GM23338 (cell line): ENCODE measurements around the gene FOXN4.
"Not testable (repeated sequence)": the region's sequence is repeated elsewhere in the genome, so short reads cannot be mapped to it uniquely, and the experiment has no call there.

Experiments used
- CREB1 ChIP-seq: fragments of 250-450 bp; sonication (Bioruptor Pico); IDR thresholded peaks from 2 replicates; pipeline ENCODE4 v1.5.0; 2020; ENCODE audit warnings: low read depth, mild to moderate bottlenecking, moderate library complexity
- CTCF ChIP-seq, 2 experiments: fragments of 200-600 bp in 1 of 2; sonication (generic) in 1 of 2; conservative IDR thresholded peaks; 2 replicates each; pipeline versions ENCODE4 v1.5.1 to v1.6.1; 2016 to 2017; ENCODE audit warnings: antibody characterized with exemption in 2 of 2, low read depth in 2 of 2, mild to moderate bottlenecking in 2 of 2, moderate library complexity in 1 of 2
- ETS1 ChIP-seq: IDR thresholded peaks from 2 replicates; pipeline ENCODE4 v1.6.1; 2016; ENCODE audit warnings: antibody characterized with exemption
- EZH2 ChIP-seq: fragments of 200-600 bp; sonication (generic); IDR thresholded peaks from one replicate; pipeline ENCODE4 v1.8.0; 2017; ENCODE audit warnings: antibody characterized with exemption, mild to moderate bottlenecking, low read depth; ENCODE audit not compliant: unreplicated experiment
- EZH2phosphoT487 ChIP-seq: fragments of 200-600 bp; sonication (generic); IDR thresholded peaks from one replicate; pipeline ENCODE4 v1.8.1; 2018; ENCODE audit warnings: antibody characterized with exemption; ENCODE audit not compliant: unreplicated experiment
- JUNB ChIP-seq: IDR thresholded peaks from one replicate; pipeline ENCODE4 v1.6.1; 2016; ENCODE audit warnings: antibody characterized with exemption; ENCODE audit not compliant: unreplicated experiment
- NANOG ChIP-seq: IDR thresholded peaks from 2 replicates; pipeline ENCODE4 v1.6.1; 2016; ENCODE audit warnings: antibody characterized with exemption, borderline replicate concordance
- POLR2AphosphoS5 ChIP-seq: IDR thresholded peaks from 2 replicates; pipeline ENCODE4 v1.6.1; 2016; ENCODE audit warnings: antibody characterized with exemption, low read depth
- REST ChIP-seq: IDR thresholded peaks from one replicate; pipeline ENCODE4 v1.6.1; 2018; ENCODE audit warnings: antibody characterized with exemption; ENCODE audit not compliant: unreplicated experiment
- STAT1 ChIP-seq: IDR thresholded peaks from one replicate; pipeline ENCODE4 v1.6.1; 2016; ENCODE audit warnings: antibody characterized with exemption; ENCODE audit not compliant: unreplicated experiment
- ZNF331 ChIP-seq: fragments of 250-450 bp; sonication (Bioruptor Pico); IDR thresholded peaks from 2 replicates; pipeline ENCODE4 v1.5.0; 2020; ENCODE audit warnings: low read depth, mild to moderate bottlenecking, moderate library complexity
- ZNF462 ChIP-seq: fragments of 250-450 bp; sonication (Bioruptor Pico); IDR thresholded peaks from 2 replicates; pipeline ENCODE4 v1.5.0; 2020; ENCODE audit warnings: mild to moderate bottlenecking, moderate library complexity

- TF ChIP-seq CTCF (conservative IDR thresholded peaks at IDR 0.05; ENCODE audit: low read depth in 2 of 2); POLR2AphosphoS5; EZH2; NANOG; EZH2phosphoT487; JUNB; CREB1 (CRISPR knock-in tag); REST; ETS1; ZNF331 (CRISPR knock-in tag); ZNF462 (CRISPR knock-in tag); STAT1: not testable (repeated sequence)
These were observed 12.2 kb upstream of the FOXN4 start for GRCh38 chr12:109321294-109321693.
